ENCODE data around the gene SQSTM1. TPM values are rescaled to one million over a fixed set of nuclear protein-coding genes. Genes with fewer than 3 reads are reported as not detected.
A peak's percentile ranks its signal among the peaks of the same experiment; 100 is the strongest.
"Not testable (repeated sequence)": the region's sequence is repeated elsewhere in the genome, so short reads cannot be mapped to it uniquely, and the experiment has no call there.

Gene SQSTM1
- total and polyA plus RNA-seq, 11 donors, result 177 to 747 (median 396) TPM

DNA sequence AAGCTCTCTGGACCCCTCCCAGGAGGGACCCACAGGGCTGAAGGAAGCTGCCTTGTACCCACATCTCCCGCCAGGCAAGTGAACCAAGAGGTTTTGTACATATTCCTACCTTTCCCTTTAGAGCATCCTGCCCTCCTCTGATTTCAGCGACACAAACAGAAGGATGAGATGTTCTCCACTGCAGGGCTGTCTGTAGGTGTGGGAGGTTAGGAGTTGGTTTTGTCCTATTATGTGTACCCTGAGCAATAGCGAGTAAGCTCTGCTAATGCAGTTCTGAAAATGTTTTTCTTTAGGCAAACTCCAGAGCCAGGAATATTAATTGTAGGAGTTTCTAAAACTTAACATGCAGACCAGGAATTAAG, 13.0 kb downstream of the SQSTM1 start:
- H3K27me3 ChIP-seq, result no peaks in the 10 kb centered on the region
- H3K27ac ChIP-seq, result peak overlapping the region in 1 of 12 donors; percentile 27
- ATAC-seq, result no peak
- H3K4me1 ChIP-seq, result peaks cover 0 to 23% (median 6%) of the 10 kb centered on the region in 12 donors
- intact Hi-C loops (cut with DNase I), result no loop called here
- H3K9me3 ChIP-seq, result no peaks in the 10 kb centered on the region
- DNase-seq, result no peak
- no peak for TF ChIP-seq POLR2A (IDR thresholded peaks at IDR 0.05)
- TF ChIP-seq, protein P1, sequence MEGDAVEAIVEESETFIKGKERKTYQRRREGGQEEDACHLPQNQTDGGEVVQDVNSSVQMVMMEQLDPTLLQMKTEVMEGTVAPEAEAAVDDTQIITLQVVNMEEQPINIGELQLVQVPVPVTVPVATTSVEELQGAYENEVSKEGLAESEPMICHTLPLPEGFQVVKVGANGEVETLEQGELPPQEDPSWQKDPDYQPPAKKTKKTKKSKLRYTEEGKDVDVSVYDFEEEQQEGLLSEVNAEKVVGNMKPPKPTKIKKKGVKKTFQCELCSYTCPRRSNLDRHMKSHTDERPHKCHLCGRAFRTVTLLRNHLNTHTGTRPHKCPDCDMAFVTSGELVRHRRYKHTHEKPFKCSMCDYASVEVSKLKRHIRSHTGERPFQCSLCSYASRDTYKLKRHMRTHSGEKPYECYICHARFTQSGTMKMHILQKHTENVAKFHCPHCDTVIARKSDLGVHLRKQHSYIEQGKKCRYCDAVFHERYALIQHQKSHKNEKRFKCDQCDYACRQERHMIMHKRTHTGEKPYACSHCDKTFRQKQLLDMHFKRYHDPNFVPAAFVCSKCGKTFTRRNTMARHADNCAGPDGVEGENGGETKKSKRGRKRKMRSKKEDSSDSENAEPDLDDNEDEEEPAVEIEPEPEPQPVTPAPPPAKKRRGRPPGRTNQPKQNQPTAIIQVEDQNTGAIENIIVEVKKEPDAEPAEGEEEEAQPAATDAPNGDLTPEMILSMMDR (IDR thresholded peaks at IDR 0.05), result no peak
- no peak overlapping the region for H3K4me3 ChIP-seq
- H3K36me3 ChIP-seq, result peaks cover 0 to 96% (median 90%) of the 10 kb centered on the region in 9 donors
- WGBS, 4 donors, result 96 to 99% (median 98%) methylated on average over 3 of the region's 3 CpGs

DNA sequence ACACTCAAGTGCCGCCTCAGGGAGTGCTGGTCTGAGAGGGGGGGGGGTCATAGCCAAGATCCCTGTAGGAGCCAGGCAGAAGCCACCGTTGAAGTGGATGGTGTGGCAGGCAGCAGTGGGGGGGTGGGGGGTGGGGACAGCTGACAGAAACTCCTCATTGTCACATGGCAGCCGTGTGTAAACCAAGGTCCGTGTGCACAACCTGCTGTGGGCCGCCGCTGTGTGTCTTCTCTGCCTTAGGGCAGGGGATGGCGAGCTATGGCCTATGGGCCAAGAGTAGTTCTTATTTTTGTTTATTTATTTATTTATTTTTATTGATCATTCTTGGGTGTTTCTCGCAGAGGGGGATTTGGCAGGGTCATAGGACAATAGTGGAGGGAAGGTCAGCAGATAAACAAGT, 13.4 kb downstream of the SQSTM1 start:
- no peak for ATAC-seq
- H3K4me1 ChIP-seq, result peaks cover 0 to 19% (median 4%) of the 10 kb centered on the region in 12 donors

DNA sequence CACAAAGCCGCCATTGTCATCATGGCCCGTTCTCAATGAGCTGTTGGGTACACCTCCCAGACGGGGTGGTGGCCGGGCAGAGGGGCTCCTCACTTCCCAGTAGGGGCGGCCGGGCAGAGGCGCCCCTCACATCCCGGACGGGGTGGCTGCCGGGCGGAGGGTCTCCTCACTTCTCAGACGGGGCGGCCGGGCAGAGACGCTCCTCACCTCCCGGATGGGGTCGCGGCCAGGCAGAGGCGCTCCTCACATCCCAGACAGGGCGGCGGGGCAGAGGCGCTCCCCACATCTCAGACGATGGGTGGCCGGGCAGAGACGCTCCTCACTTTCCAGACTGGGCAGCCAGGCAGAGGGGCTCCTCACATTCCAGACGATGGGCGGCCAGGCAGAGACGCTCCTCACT, 14.2 kb downstream of the SQSTM1 start:
- intact Hi-C loops (cut with DNase I); H3K27me3 ChIP-seq; H3K4me3 ChIP-seq; H3K9me3 ChIP-seq; ATAC-seq; DNase-seq; H3K27ac ChIP-seq: not testable (repeated sequence)
- H3K36me3 ChIP-seq, result peaks cover 0 to 94% (median 85%) of the 10 kb centered on the region in 9 donors
- peaks cover 0 to 19% (median 4%) of the 10 kb centered on the region in 12 donors for H3K4me1 ChIP-seq
- WGBS, 4 donors, result 91 to 98% (median 93%) methylated on average over 9 to 28 of the region's 28 CpGs

More for the DNA sequence above, 13.4 kb downstream of the SQSTM1 start:
- intact Hi-C loops (cut with DNase I), result no loop called here
- no peak overlapping the region for H3K4me3 ChIP-seq
- WGBS, 4 donors, result 79 to 93% (median 85%) methylated on average over 7 to 8 of the region's 8 CpGs
- no peaks in the 10 kb centered on the region for H3K27me3 ChIP-seq
- DNase-seq, result no peak
- H3K9me3 ChIP-seq, result no peaks in the 10 kb centered on the region
- H3K27ac ChIP-seq, result no peak overlapping the region
- no peak for TF ChIP-seq POLR2A (IDR thresholded peaks at IDR 0.05)
- TF ChIP-seq, protein P1 (IDR thresholded peaks at IDR 0.05), result no peak
- peaks cover 0 to 94% (median 90%) of the 10 kb centered on the region in 9 donors for H3K36me3 ChIP-seq

DNA sequence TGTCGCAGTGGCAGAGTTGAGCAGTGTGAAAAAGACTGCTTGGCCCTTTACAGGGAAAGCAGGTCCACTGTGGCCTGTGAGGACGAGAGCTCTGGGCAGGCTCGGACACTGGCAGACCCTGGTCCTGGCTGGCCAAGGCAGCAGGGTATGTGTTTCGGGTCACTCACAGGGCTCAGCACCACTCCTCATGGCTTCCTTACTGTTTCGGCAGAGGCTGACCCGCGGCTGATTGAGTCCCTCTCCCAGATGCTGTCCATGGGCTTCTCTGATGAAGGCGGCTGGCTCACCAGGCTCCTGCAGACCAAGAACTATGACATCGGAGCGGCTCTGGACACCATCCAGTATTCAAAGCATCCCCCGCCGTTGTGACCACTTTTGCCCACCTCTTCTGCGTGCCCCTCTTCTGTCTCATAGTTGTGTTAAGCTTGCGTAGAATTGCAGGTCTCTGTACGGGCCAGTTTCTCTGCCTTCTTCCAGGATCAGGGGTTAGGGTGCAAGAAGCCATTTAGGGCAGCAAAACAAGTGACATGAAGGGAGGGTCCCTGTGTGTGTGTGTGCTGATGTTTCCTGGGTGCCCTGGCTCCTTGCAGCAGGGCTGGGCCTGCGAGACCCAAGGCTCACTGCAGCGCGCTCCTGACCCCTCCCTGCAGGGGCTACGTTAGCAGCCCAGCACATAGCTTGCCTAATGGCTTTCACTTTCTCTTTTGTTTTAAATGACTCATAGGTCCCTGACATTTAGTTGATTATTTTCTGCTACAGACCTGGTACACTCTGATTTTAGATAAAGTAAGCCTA, 15.7 kb downstream of the SQSTM1 start:
- intact Hi-C loops (cut with DNase I), result no loop called here
- ATAC-seq, result peak in 3 of 4 donors; percentile 21 to 55 (median 33)
- Histone ChIP-seq H3K9me3 (no peaks in the 10 kb centered on the region), H3K4me1 (peaks cover 0 to 23% (median 4%) of the 10 kb centered on the region in 12 donors), H3K27me3 (no peaks in the 10 kb centered on the region), H3K36me3 (peaks cover 0 to 94% (median 83%) of the 10 kb centered on the region in 9 donors), H3K4me3 (no peak overlapping the region), H3K27ac (peak overlapping the region in 3 of 12 donors; percentile 28 to 70 (median 33))
- DNase-seq, result peak in 1 of 5 donors; percentile 63
- TF ChIP-seq, protein P1 (IDR thresholded peaks at IDR 0.05), result no peak
- no peak for TF ChIP-seq POLR2A (IDR thresholded peaks at IDR 0.05)
- WGBS, 4 donors, result 79 to 84% (median 83%) methylated on average over 18 to 19 of the region's 19 CpGs
